NCI-H510A treated with DMSO at 0.1 percent for 48 hours (cell line): ENCODE results near the gene CCDC157.
"Not testable (repeated sequence)": the region's sequence is repeated elsewhere in the genome, so short reads cannot be mapped to it uniquely, and the experiment has no call there.

Source experiments
- DNase-seq: peaks from one replicate; lab custom pipeline; 2025; lab: John Stamatoyannopoulos, UW

Gene CCDC157

DNA sequence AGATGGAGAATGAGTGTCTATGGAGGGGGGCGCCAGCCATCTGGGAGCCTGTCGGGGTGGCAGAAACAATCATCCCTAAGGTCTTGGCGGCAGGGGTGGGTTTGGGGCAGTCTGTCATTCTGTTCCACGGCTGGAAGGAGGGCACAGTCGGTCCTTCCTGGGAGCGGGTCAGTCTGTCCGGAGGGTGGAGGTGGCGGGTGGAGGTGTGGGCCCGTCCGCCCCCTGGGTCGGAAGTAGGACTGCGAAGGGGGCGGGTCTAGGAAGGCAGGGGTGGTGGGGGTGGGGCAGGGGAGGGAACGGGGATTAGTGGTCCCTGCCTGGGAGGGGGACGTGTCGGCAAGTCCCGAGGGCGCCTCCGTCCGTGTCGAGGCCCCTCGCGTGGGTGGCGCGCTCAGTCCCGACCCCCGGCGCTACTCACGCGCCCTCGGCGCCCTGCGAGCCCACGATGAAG, 30.5 kb upstream of the CCDC157 start:
- no peak for DNase-seq

DNA sequence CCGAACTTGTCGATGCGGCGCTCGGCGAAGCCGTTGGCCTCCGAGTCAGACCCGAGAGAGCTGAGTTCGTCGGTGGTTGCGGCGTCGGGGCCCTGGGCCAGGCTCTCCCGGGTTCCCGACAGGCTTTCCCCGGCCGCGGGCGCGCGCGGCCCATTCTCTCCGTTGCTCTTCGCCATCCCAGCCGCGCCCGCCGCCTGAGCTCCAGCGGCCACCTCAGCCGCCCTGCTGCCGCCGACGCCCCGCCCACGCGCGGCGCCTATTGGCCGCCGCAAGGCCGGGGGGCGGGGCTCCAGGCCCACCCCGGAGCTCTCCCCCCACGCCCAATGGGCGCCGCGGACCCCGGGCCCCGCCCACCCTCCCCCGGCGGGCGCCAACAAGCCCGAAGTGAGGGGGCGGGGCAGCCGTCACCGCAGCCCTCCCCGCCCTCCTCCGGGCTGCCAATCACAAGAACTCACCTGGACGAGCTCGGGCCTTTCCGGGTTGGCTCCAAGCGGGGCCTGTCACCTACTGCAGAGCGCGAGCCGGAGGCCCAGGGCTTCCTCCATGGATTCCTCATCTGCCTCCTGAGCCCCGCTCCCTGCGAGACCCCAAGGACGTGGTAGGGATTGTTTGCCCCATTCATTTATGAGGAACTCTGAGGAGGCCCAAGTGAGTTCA, 30.0 kb upstream of the CCDC157 start, which contains the start of gene TBC1D10A:
TSS of gene TBC1D10A (minus strand) at position 236 of the 657 bp plus-strand sequence. CDS start at position 176, 60 bp downstream.
- DNase-seq: peak; percentile 92

DNA sequence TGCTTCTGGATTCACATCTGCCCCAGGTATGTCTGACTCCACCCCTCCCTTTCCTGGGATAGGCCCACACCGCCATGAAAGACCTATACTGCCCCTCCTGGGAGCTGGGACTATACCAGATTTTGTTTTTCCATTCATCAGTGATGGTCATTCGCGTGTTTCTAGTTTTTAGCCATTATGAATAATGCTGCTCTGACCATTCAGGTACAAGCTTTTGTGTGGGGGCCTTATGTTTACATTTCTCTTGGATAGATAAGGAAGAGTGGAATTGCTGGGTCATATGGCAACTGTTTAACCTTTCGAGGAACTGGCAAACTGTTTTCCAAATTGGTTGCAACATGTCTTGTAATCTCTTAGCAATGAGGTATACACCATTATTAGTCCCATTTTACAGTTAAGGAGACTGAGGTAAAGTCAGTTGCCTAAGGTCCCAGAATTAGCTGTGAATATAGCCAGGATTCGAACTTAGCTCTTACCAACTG, 28.9 kb upstream of the CCDC157 start:
- DNase-seq: peak; percentile 8

DNA sequence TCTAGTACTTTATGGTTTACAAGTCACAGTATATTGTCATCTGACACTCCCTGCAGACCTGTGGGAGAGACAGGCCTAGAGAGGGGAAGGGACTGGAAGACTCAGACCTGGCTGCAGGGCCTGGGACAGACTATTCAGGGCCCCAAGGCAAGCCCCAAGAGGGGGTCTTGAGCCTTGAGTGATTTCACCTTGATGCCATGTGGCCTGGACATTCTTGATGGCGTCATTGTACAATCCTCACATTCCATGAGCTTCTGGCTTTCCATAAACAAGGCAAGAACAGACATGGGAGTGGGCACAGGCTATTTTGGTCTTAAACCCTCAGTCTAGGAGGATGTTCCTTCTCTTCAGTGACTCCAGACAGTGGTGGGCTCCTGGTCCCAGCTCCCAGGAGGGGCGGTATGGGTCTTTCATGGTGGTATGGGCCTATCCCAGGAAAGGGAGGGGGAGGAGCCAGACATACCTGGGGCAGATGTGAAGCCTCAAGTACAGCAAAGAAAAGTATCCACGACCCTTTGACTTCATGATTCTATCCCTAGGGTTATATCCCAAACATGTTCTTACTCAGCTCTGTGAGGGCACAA, 28.2 kb upstream of the CCDC157 start:
- no peak for DNase-seq

DNA sequence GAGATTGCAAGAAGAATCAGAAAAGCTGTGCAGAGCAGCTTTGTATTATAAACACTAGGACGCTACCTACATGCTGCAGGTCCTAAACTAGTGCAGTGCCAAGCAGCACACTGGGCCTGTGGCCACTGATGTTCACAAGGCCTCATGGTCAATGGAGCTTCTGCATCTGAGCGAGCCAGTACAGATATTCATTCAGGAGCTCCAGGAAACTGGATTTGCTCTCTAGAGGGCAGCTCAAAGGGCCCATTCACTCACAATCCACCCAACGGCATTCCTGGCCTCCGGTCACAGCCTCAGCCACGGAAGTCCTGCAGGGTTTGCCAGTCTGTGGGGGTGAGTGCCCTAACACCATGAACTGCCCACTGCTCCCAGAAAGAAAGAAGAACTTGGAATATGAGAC, 24.3 kb upstream of the CCDC157 start:
- DNase-seq: no peak

DNA sequence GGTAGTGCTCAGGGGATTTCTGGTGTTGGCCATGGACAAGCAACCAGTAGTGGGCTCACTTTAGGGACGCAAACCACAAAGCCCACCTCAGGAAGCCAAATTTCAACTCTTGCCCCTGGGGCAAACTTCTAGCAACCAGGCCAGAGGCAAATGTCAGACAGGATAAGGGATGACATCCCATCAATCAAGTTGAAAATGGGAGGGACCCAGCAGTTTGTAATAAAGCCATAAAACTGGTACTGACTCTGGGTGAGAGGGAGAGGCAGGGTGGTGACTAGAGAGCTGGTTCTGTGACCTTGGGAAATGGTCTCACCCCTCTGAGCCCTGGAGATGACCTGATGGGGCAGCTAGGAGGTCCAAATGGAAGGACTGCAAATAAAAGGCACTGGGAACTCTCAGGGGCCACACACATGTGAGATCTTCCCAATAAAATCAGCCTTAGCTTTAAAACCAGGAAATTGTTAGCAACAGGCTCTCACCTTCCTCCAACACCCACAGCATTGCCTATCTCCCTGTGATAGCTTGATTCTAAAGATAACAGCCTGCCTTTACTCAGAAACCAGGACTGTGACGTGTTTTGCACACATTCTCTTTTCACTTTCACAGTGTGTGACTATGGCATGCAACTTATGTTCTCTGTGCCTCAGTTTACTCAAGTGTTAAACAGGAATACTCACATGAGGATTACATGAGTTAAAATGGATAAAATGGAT, 23.7 kb upstream of the CCDC157 start:
- no peak for DNase-seq

DNA sequence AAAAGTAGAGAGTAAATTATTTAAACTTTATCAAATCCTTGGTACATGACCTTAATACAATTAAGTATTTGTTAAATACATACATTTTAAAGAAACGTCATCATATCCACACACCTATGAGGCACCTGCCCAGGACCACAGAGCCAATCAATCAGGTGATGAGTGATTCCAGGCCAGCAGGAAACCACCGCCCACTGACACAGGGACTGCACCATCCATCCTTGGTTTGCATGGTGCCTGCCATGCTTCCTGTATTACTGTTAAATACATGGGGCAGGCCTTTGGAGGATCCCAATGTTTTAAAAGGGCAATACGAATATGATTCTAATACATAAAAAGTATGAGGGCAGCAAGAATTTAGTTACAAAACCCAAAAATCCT, 23.1 kb upstream of the CCDC157 start:
- DNase-seq: no peak

DNA sequence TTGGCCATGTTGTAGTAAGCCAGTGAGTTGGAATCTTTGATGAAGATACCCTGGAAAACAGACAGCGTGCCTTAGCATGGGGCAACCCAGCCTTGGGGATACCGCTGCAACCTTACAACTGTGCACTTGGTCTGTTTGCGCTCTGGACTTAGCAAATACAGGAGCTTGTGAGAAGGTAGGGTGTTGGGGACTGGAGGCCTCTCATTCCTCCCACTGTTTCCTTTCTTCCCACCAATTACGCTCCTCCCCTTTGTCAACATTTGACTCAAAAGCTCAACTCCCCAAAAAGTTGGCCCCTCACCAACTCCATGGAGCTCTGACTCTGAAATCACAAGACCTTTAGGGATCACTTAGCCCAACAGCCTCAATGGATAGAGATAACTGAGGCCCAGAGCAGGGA, 22.2 kb upstream of the CCDC157 start:
- no peak for DNase-seq

DNA sequence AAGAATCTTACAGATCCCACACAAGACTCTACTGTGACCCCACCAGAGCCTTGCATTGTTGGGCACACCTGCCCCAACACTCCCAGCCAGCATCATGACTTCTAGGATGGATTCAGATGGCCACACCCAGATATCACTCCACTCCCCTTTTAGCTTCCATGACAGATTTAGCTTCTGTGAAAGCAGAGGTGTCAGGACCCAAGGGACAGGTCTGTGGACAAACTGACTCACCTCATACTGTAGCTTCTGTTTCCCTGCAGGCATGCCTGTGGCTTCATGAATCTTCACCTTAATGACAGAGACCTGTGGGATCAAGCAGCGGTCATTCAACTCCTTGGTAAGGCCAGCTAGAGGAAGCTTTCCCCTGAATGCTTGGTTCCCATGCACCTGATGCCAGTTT, 21.6 kb upstream of the CCDC157 start:
- no peak for DNase-seq

DNA sequence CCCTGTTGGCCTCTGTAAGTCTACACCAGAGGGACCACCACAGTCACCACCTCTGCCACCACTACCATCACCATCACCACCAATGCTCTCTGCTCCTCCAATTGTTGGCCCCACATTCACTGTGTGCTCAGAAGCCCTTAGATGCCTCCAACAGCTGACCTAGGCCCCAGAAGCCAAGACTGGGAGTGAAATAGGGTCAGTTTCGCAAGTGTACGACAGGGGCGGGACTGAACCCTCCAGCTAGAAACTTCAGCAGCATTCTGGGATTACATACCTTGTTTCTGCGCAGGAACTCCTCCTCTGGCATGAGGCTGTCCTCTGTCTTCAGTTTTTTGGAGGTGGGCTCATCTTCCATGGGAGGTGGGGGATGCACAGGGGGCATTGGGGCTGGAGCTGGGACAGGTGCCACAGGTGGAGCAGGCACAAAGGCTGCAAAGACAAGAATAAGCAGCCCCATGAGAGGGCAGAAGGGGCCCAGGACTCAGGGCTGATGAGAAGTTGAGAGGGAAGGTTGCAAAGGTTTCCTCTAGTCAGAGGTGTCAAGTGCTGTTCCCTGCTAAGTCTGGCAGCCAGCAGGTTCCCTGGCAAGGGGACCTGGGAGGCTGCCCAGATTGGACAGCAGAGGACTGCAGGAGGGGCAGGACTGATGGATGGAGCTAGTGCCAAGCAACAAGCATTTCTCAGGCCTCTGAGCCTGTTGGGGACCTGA, 19.9 kb upstream of the CCDC157 start:
- no peak for DNase-seq

DNA sequence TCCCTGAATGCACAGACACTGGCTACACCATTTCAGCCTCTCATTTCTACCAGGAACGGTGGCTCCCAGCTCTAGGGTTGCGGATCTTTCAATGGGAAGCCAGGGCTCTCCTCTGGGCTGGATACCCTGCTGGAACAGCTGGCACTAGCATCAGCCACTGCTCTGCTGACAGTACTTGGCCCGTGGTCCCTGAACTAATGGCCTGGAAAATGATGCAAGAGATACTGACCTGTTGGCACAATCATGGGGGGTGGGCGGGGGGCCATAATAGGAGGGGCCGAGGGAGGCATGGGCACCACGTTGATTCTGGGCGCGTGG, 19.4 kb upstream of the CCDC157 start:
- DNase-seq: no peak

DNA sequence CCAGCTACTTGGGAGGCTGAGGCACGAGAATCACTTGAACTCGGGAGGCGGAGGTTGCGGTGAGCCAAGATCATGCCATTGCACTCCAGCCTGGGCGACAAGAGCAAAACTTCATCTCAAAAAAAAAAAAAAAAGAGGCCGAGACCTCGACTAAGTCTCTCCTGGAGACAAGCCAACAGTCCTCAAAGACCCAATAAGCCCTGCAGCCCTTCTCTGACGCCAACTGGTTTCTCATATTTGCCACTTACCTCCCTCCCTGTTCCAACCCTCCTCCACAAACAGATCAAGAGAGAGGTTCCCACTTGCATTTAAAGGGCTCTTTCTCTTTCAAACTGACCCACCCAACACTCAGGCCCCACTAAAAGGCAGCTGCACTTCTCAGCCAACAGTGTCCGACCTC, 18.5 kb upstream of the CCDC157 start:
- not testable (repeated sequence) for DNase-seq

DNA sequence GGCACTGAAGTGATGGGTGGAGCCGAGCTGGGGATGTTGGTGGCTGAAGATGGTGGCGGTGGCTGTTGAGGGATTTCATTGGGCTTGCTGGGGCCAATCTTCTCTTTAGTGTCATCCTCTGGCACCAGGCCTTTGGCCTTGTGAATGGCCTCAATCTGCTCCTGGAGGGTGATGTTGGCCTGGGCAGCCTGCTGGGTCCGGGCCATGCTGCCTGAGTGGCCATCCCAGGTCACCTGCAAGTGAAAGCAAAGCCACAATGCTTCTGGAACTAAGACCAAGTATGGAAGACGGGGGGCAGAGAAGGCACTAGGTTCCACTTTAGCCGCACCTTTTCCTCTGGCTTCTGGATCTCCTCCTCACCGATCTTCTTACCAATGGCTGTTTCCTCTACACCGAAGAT, 18.0 kb upstream of the CCDC157 start:
- DNase-seq: no peak

DNA sequence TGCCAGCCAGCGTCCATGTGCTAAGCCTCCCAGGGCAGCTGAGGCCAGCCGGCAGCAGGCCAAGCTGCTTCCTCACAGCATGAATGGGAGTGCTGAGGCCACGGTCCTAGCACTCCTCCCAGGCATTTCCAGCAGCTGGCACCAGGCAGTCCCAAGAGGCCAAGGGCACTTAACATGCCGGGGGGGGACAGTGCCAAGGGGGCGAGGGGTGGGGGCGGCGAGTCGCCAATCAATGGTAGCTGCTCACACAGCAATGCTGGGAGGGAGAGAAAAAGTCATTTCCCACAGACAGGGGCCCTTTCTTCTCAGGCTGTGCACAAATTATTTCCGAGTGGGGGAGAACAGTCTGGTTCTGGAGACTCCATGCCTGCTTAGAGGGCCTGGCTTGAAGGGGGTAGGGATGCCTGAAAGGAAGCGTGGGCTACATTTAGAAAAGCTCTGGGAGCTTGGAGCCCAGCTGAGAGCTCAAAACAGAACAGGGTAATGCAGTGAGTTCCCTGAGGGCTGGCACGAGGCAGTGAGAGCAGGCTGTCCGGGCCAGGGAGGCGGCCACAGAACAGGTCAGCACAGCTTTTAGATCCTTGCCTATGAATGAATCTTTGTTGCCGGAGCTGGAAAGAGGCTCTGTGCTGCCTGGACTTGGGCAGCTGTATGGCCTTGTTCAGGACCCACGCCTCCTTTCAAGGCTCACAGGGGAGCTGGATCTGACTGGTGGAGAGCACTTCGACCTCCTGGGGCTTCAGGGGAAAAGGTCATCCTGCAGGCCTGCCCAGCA, 15.7 kb upstream of the CCDC157 start:
- no peak for DNase-seq

DNA sequence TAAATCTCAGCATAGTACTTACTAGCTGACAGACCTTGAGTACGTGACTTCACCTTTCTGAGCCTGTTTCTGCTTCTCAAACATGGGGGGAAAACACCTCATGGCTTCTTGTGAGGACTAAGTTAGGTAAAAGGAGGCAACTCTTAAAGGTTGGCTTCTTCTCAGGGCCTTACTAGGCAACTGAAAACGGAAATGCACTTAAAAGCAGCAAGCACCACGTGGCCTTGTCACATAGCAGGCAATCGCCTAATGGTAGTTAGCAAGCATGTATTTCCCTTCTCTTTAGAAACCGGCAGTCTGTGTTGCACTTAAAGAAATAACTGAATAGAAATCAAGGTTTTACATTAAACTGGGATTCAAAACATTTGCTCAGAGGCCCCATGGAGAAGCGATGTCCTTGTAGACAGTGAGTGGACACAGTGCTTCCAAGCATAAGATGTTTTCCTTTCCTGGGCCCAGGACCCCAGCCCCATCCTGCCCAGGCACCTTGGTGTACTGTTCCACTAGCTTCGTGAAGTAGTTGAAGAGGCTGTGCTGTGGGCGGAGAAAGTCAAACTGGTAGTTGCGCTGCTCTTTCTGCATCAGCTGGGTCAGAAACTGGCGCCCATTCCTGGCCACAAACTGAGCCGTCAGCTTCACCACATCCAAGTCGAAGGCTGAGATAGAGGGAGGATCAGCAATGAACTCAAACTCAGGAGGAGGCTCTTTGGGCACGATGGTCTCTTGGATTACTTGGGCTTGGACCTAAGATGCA, 12.2 kb upstream of the CCDC157 start:
- DNase-seq: no peak

DNA sequence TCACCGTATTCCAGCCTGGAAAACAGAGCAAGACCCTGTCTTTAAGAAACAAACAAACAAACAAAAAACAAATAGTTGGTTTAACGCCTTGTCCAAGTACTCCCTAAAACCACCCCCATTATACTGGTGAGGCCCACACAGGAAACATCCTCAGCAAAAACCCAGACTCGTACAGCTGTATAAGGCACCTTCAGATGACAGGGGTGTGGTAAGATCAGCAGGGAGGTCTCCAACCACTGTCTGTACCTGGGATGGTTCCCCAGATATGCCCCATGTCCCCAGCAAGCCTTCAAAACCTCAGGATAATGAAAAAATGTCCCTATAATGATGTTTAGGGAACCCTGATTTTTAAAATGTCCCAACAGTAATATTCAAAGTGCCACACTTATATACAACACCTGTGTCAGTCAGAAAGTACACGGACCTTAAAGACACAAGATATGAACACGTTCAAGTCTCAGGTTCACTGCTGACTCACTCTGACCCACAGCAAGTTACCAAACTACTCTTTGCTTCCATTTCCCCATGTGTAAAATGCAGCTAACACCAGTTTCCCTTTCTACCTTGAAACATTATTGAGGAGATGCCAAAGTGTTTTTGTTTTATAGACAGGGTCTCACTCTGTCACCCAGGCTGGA, 9.4 kb upstream of the CCDC157 start:
- no peak for DNase-seq

DNA sequence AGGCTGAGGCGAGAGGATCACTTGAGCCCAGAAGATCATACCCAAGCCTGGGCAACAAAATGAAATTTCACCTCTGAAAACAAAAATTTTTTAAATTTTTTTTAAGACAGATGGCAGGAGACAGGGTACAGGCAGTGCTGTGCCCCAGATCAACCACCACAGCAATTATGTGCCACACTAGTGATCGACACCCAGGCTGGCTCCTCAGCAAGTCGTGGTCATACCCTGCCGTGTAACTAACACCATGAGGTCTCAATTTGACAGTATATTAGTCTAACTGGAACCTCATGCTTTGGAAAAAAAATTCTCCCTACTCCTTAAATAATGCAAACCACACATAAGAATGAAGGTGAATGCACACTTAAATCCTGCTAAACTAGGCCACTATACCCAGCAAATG, 8.4 kb upstream of the CCDC157 start:
- DNase-seq: no peak

DNA sequence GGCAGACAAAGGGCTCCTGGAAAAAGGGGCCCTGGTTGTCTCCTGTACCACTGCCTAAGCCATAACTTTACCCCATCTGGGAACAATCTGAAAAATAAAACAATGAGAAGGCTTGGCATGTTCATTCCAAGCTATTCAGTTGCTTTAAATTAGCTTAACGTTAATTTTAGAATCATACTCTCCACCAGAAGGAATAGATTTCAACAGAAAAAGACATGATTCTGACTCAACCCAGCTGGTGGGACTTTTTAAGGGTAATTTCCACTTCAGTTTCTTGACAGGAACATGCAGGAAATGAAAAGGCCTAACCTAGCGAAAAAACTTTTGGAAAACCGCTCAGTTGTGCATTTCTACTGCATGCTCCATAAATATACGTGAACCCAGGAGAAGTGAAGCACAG, 8.0 kb upstream of the CCDC157 start:
- DNase-seq: no peak

DNA sequence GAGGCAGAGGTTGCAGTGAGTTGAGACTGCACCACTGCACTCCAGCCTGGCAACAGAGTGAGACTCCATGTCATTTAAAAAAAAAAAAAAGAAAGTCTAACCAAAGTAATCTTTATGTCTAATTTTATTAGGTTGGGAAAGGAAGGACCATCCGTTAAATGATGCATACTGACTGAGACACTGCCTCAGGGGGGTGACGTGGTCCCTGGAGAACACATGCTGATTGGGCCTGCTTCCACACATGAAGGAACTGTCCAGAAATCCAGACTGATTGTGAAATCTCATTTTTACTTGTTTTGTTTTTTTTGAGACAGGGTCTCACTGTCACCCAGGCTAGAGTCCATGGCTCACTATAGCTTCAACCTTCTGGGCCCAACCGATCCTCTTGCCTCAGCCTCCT, 5.6 kb upstream of the CCDC157 start:
- no peak for DNase-seq

DNA sequence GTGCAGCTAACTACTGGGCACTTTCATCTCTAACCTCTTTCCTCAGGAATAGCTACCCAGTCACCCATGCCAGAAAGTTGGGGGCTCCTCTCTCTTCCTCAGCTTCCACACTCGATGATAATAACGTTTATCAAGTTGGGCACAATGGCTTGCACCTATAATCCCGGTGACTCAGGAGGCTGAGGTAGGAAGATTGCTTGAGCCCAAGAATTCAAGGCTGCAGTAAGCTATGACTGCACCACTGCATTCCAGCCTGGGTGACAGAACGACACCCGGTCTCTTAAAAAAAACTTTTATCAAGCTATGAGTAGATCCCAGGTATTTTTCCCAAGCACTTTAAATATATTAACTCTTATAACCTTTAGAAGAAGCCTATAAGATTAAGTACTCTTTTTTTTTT, 2.2 kb upstream of the CCDC157 start:
- DNase-seq: no peak

DNA sequence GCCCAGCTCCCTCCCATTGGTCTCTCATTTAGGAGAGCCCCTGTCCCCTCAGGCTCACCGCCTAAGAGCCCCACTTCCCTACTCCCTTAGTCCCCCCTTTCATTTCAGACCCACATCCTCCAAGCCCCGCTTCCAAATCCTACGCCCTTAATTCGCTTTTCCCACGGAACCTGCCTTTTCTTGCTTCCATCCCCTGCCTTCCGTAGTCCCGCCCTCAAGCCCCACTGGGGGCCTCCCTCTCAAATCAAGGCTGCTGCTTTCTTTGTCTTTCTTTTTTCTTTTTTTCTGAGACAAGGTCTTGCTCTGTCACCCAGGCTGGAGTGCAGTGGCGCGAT, 396 bp downstream of the CCDC157 start:
- DNase-seq: no peak
